Stimulated activated CD4-positive, alpha-beta T cell treated with anti-CD3 and anti-CD28 coated beads, Interleukin-1b, Interleukin-23, amount 100 ng/mL, for 4 hours (primary cell): ENCODE measurements around the gene SYCE1.
"Not testable (repeated sequence)": the region's sequence is repeated elsewhere in the genome, so short reads cannot be mapped to it uniquely, and the experiment has no call there.

Experiments
- DNase-seq, 2 donors: peaks; one replicate each; pipeline ENCODE4 v3.0.0-alpha.2; 2020; ENCODE audit warnings: low read depth in 2 of 2

SYCE1 gene, protein sequence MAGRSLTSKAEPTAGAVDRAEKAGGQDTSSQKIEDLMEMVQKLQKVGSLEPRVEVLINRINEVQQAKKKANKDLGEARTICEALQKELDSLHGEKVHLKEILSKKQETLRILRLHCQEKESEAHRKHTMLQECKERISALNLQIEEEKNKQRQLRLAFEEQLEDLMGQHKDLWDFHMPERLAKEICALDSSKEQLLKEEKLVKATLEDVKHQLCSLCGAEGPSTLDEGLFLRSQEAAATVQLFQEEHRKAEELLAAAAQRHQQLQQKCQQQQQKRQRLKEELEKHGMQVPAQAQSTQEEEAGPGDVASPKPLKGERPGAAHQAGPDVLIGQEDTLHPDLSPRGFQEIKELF

DNA sequence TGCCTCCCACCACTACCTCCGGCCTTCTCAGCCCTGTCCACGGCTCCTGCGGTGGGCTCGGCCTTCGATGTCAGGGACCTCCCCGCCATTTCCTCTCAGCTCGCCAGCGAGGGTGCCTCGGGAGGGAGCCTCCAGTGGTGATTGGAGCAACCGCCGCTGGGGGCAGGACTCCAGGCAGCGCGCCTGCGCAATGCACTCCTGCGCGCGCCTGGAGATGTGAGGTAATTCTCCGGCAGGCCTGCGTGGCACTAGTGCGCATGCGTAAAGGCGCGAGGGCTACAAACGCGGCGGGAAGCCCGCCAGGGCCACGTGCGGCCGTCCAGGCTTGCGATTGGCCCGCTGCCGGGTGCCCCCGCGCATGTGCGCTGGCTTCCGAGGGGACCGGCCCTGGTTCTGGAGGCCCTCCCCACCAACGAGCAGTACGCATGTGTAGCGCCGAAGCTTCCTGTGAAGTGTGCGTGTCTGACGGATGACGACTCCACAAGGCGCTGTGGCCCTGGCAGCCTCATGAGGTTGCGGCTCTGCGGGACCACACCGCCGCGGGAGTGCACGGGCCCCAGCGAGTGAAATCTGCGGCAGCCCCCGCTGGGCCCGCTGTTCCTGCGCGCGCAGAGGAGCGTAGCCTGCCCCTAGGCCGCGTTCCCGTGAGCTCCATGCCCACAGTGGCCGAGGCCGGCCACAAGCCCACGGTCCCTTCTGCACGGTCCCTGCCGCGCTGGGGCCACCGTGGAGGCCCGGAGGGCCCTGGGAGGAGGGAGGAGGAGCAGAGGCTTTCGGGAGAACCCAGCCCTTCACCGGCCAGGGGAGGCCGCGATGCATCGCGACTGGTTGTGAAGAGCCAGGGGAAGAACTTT is at the start of gene SYCE1:
TSS of gene SYCE1 (minus strand) at position 143 of the 854 bp plus-strand sequence. CDS start at position 89, 54 bp downstream.
- DNase-seq = no peak

DNA sequence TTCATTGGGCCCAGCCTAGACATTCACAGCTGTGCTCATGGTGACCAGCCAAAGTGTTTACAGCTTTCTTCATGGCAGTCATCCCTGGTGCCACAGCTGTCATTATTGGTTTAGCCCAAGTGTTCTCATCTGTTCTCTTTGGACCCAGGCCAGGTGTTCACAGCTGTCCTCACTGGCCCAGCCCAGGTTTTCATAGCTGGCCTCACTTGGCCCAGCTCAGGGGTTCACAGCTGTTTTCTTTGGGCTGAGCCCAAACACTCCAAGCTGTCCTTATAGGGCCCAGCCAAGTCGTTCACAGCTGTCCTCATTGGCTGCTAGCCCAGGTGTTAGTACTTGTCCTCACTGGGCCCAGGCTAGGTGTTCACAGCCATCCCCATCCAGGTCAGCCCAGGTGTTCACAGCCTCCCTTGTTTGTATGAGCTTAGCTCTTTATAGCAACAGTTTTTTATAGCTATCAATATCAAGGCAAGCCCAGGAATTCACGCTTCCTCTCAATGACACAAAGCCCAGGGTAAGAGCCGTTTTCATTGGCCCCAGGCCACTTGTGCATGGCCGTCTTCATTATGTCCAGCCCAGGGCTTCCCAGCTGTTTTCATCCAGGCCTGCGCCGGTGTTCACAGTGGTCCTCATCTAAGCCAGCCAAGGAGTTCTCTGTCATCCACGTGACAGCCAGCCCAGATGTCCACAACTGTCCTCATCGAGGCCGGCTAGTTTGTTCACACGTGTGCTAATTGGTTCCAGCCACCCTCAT is 49.6 kb upstream of the SYCE1 start:
- no peak for DNase-seq

DNA sequence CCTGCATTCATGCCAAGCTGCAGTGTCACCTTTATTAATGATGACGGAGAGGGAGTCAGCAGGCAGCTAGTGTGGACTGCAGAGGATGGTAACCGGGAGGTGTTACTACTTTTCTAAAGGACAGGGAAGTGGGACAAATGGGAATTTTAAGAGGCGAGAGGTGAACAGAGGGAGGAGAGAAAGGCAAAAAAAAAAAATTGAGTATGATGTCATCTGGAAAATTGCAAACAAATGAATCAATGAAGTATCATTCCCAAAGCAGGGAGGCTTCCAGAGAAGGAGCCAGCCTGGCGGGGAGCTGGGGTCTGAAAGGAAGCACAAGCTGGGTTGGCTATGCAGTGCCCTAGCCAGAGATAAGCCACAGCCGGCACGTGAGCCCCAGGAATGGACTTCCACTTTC is 48.3 kb upstream of the SYCE1 start:
- DNase-seq = no peak

DNA sequence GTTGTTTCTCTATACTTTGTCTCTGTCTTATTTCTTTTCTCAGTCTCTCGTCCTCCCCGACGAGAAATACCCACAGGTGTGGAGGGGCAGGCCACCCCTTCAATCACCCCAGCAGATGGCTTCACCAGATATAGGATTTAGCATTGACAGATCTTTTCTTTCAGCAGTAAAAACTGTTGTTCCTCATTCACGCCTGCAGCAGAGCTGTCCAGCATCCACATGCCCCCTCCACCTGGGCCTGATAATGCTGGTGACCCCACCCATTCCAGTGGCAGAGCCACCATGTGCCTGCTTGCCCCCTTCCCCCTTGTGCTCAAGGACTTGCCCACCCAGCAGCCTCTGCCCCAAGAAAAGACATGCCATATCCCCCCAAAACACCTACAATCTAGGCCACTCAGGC is 45.7 kb upstream of the SYCE1 start:
- no peak for DNase-seq

DNA sequence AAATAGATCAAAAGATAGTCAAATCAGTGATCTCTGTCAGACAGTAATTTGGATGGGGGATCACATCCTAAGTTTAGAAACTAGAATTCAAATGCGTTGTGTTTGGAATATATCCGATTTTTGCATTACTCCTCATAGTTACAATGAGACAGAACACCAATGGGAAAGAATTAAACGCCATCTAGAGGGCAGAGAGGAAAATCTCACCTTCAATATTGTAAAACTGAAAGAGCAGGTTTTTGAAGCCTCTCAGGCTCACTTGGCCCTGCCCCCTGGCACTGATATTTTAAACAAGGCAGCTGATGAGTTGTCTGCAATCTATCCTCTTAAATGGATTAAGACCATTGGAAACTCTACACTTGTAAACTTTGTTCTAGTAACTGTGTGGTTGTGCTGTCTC is 43.5 kb upstream of the SYCE1 start:
- no peak for DNase-seq

DNA sequence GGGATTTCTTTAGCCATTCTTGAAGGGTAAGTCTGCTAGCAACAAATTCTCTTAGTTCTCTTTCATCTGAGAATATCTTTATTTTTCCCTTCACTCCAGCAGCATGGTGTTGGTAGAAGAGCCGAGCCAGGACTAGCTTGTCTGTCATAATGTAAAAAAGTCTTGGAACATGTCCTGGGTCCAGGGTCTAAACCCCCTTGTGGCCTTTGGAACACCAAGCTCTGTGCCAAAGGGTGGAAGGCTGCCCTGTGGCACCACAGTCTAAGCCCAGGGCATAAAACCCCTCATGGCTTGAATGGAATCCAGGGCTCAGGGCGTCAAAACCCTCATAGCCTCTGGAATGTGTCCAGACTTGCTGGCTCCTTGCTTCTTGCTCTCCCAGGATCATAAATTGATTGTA is 38.1 kb upstream of the SYCE1 start:
- not testable (repeated sequence) for DNase-seq

DNA sequence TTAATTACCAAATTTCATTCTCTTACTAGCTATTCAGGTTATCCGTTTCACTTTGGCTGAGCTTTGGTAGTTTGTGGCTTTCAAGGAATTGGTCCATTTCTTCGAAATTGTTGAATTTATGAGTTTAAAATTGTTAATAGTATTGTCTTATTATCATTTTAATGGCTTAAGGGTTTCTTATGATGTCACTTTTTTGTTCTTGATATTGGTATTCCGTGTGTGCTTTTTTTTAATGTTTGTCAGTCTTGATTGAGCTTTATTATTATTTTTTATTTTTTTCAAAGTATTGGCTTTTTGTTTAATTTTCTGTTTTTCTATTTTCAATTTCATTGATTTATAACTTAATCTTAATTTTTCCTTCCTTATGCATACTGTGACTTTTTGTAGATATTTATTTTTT is 35.3 kb upstream of the SYCE1 start:
- DNase-seq = no peak

DNA sequence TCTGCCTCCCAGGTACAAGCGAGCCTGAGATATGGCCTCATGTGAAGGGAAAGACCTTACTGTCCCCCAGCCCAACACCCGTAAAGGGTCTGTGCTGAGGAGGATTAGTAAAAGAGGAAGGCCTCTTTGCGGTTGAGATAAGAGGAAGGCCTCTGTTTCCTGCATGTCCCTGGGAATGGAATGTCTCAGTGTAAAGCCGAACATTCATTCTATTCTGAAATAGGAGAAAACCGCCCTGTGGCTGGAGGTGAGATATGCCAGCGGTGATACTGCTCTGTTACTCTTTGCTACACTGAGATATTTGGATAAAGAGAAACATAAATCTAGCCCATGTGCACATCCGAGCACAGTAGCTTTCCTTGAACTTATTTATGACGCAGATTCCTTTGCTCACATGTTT is 34.5 kb upstream of the SYCE1 start:
- DNase-seq = not testable (repeated sequence)

DNA sequence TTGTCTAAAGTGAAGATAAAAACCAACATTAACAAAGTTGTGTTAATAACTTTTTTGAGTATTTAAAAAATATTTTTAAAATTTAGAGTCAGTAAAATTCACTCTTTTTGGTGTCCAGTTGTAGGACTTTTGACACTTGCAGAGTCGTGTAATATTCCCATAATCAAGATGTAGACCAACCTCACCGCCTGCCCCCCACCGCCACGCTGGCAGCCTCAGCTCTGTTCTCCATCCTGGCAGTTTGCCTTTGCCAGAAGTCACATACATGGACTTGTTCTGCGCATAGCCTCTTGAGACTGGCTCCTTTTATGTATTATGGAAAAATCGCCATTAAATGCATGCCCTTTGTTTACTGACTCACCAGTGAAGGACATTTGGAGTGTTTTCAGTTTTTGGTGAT is 27.3 kb upstream of the SYCE1 start:
- no peak for DNase-seq

DNA sequence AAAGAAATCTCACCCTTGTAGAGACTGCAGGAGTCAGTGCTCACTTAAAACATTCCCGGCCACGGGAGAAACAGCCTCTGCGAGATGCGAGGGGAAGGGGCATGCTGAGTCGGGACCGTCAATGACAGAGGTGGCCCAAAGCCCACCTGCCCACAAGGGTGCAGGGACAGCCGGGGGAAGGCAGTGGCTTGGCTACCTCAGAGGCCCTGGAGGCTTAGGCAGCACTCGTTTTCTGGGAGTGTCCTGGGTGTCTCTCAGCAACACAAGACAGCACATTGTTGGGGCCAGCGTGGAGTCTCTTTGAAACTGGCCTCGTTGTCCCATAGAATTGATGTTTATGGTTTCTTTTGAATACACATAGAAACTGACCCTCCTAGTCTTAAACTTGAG is 25.6 kb upstream of the SYCE1 start:
- DNase-seq = no peak

DNA sequence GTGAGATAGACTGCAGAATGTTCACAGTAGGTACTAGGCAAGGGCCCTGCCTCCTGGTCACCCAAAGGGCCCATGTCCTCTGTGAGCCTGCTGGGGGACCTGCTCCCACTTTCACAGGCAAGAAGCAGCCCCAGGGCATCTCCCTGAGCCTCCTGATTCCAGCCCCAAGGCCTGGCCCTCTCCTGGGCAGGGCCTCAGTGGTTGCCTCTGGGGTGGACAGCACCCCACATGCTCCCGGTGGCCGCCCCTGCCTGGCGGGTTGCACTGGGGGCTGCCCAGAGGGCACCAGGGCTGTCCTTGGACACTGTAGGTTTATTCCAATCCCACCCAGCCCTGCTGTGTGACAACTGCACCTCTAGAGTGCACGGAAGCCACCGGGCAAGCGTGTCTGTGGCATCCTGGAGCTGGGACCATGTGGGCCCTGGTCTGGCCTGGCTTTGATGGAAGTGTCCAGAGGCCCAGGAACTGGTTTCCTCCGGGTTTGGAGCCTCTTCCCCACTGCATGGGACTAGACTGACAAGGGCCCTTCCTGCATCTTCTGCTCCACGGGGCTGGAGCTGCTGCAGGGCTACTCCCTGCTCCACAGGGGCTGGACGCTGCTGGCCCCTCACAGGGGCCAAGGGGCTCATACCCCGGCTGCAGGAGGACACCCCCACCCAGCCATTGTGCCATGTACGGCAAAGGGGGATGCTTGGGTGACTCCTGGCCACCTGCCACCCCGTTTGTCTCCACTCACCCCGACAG is 25.0 kb upstream of the SYCE1 start:
- no peak for DNase-seq

DNA sequence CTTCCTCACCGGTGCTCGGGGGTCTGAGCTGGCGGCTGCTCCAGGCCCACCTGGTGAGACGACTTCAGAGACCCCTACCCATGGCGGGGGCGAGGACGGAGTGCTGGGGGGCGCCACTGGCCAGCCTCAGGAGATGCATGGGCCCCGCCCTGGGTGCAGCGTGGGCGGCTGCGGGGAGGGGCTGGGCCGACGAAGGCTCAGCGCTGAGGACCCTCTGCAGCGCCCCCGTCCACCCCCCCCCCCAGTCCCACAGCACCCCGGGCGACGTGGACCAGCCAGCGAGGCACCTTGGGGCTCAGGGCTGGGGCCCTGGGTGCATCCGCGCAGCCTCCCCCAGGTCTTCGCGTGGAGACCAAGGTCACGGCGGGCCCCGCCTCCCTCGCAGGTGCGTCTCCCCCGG is 11.7 kb upstream of the SYCE1 start:
- not testable (repeated sequence) for DNase-seq

DNA sequence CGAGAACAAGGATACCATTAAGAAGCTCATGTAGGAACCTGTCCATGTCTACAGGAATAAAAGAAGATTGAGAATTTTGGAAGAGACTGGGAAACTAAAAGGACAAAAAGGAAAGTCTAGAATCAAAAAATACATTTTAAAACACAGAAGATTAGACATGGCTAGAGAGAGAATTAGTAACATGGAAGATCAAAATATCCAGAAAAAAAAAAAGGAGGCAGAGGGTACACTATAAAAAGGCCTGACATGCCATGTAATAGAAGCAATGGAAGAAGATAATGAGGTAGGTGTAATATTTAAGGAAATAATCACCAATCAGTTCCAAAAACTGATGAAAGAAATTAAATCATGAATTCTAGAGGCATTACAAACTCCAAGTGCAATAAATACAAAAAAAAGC is 8.1 kb upstream of the SYCE1 start:
- DNase-seq = not testable (repeated sequence)

DNA sequence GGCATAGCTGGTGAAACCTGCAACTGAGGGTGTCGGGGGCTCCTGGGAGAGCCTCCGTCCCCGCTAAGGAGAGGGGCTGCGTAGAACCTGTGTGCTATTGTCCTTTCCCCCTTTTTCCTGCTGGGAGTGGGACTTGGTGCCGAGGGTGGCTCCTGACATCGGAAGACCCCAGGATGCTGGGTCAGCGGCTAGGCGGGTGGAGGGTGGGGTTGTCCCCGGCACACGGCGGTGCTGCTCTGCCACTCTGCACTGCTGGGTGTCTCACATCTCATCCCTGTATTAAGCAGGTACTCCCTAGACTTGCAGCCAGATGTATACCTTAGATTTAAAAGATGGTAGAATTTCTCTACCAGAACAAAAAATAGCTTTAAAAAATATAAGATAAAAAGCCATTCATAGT is 6.7 kb upstream of the SYCE1 start:
- not testable (repeated sequence) for DNase-seq

DNA sequence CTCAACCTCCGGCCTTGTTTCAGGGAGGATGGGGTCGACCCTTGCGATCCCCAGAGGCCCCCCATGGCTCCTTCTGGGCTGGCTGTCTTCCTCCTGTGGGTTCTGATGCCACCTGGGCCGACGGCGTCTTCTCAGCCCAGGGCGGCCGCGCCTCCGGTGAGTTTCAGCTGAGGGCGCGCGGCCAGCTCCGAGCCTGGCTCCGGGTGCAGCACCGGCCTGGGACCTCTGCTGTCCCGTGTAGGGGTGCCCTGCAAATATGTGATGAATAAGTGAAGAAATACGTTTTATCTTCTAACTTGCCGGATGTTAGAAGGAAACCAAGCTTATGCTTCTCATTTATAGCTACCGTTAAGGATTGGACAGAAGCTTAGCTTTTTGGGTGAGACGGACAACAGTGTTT is 4.4 kb upstream of the SYCE1 start:
- DNase-seq = not testable (repeated sequence)

DNA sequence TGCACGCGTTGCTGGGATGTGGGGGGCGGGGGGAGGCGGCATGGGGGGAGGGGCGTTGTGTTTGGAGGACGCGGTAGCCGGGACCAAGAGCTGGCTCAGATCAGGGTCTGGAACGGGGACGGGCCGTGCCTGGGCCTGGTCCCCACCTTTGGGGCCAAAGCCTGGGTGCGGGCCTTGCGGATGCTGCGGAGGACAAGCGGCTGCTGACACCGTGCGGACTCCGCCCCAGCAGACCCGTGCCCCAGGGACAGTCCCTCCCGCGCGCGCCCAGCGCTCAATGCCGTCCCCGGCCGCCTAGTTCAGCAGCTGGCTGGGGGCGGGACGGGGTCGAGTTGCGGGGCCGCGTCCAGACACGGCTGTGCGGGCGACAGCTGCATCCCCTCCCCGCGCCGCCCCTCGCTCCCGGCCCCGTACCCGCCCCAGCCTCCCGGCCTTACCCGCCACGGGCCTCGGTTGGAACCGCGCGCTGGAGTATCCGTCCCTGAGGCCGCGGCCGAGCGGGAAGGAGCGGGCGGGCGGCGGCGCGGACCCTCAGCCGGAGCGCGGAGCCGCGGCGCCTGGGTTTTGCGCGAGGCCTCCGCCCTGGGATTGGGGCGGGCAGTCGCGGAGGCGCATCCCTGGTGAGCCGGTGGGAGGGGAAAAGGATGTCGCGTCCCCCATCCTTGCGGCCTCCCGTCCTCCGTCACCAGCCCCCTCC is 3.6 kb upstream of the SYCE1 start:
- DNase-seq = not testable (repeated sequence)

DNA sequence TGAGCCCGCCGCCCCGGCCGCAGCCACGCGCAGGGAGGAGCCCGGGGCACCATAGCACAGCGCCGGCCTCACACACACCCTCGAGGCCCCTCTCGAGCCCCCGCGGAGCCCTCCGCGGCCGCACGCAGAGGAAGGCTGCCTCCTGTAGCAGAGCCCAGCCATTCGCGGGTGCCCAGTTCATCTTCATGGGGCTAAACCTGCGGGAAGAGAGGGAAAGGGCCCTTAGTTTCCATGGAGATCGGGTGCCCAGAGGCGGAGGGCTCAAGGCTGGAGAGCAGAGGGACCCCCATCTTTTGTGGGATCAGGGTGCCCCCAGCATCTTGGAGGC is 2.9 kb upstream of the SYCE1 start:
- no peak for DNase-seq

DNA sequence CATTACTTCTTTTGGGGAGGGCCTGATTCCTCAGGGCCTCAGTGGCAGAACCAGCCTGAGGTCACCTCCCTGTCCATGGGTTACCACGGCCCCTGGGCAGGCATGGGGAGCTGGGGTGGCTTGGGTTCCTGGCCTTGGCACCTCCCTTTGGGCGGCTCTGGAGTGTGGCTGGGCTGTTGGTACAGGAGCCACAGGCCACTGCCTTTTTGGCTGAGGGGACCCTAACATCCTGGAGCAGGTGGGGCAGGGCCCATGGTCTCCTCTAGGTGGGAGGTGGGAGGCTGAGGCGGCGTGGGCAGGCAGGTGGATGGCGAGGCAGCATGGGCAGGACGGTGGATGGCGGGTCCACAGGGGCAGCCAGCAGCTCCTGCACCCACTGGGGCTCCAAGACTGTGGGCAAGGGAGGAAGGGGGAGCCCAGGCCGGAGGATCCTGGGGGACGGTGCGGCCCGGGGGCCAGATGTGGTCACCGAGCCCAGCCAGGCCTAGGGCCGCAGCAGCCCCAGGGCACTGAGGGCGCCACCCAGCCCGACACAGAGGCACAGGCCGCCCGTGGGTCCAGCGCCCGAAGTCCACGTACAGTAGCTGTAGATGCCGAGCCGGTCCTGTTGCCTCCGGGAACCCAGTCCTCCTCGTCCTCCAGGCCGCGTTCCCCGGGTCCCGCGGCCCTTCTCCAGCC is 2.4 kb upstream of the SYCE1 start:
- no peak for DNase-seq

DNA sequence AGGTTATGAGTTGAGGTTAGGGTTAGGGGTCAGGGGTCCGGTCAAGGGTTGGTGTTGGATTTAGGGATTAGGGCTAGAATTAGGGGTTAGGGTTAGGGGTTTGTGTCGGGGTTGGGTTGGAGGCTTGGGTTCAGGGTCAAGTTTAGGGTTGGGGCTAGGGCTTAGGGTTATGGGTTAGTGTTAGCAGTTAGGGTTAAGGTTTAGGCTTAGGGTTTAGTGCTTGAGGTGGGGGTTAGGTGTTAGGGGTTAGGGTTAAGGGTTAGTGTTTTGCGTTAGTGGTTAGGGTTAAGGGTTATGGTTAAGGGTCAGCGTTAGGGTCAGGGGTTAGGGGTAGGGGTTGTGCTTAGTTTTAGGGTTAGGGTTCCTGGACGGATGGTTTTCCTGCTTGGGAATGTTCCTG is 1.7 kb upstream of the SYCE1 start:
- no peak for DNase-seq

DNA sequence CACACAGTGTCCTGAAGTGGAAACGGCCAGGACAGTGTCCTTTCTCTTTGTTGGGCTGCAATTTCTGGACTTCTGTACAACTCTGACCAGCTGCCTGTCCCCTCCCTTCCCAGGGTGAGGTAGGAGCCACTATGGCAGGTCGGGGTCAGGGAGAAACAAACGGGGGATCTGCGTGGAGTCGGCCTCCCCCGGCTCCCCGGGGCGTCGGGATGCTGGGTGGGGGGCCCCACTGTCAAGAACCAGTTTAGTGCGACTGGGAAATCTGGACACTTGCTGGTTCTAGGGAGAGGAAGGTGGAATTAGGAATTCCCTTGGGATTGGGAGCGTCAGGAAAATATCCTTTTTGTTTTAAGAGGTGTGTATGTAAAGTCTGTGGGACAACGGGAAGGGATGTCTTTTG is 567 bp downstream of the SYCE1 start:
- no peak for DNase-seq

DNA sequence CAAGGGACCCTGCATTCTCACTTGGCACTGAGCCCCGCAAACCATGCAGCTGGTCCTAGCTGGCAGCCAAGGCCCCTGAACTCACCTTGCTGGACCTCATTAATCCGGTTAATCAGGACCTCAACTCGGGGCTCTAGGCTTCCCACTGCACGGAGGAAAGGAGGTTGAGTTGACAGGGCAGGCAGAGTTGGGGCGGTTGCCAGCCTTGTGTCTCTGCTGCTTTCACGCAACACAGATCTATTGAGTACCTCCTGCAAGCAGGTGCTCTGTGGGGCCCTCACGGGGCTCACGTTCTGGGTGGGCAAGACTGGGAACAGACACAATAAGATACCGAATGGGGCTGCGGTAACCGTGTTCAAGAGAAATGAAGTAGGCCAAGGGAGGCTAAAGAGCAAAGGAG is 6.2 kb downstream of the SYCE1 start:
- DNase-seq = no peak
